ENCODE measurements around the gene MYH16.
"Not testable (repeated sequence)": the region's sequence is repeated elsewhere in the genome, so short reads cannot be mapped to it uniquely, and the experiment has no call there.

The MYH16 gene

GRCh38 chr7:99344061-99344647 lies 71.5 kb downstream of the MYH16 start:
- ATAC-seq = no peak

GRCh38 chr7:99350641-99351040 lies 78.0 kb downstream of the MYH16 start:
- not testable (repeated sequence) for ATAC-seq

More at GRCh38 chr7:99344061-99344647, 71.5 kb downstream of the MYH16 start:
- TF ChIP-seq ZFP30 (CRISPR knock-in tag; IDR thresholded peaks at IDR 0.05) (no peak), PPARA (CRISPR knock-in tag; IDR thresholded peaks at IDR 0.05; ENCODE audit: borderline replicate concordance) (no peak), GLIS3 (CRISPR knock-in tag; IDR thresholded peaks at IDR 0.05) (no peak), RARB (CRISPR knock-in tag; IDR thresholded peaks at IDR 0.05) (no peak), TSHZ2 (CRISPR knock-in tag; IDR thresholded peaks at IDR 0.05) (no peak), ZNF565 (CRISPR knock-in tag; conservative IDR thresholded peaks at IDR 0.05; ENCODE audit: low read depth) (no peak), CREB5 (CRISPR knock-in tag; IDR thresholded peaks at IDR 0.05; ENCODE audit: low read depth) (no peak), OSR1 (CRISPR knock-in tag; IDR thresholded peaks at IDR 0.05) (no peak), ZNF8 (CRISPR knock-in tag; IDR thresholded peaks at IDR 0.05) (no peak), ZC3H10 (CRISPR knock-in tag; IDR thresholded peaks at IDR 0.05) (no peak), ARNTL (CRISPR knock-in tag; IDR thresholded peaks at IDR 0.05; ENCODE audit: borderline replicate concordance, low read depth) (no peak), PATZ1 (CRISPR knock-in tag; IDR thresholded peaks at IDR 0.05; ENCODE audit: borderline replicate concordance) (no peak), ZNF70 (CRISPR knock-in tag; IDR thresholded peaks at IDR 0.05) (no peak), TOX (CRISPR knock-in tag; IDR thresholded peaks at IDR 0.05; ENCODE audit: borderline replicate concordance) (no peak), TCF4 (CRISPR knock-in tag; IDR thresholded peaks at IDR 0.05; ENCODE audit: borderline replicate concordance) (no peak), ZFP3 (CRISPR knock-in tag; IDR thresholded peaks at IDR 0.05) (no peak), SNAI2 (CRISPR knock-in tag; IDR thresholded peaks at IDR 0.05) (no peak), ISL1 (CRISPR knock-in tag; IDR thresholded peaks at IDR 0.05) (no peak), BACH2 (CRISPR knock-in tag; IDR thresholded peaks at IDR 0.05; ENCODE audit: borderline replicate concordance) (no peak)
- TF ChIP-seq, protein P1, sequence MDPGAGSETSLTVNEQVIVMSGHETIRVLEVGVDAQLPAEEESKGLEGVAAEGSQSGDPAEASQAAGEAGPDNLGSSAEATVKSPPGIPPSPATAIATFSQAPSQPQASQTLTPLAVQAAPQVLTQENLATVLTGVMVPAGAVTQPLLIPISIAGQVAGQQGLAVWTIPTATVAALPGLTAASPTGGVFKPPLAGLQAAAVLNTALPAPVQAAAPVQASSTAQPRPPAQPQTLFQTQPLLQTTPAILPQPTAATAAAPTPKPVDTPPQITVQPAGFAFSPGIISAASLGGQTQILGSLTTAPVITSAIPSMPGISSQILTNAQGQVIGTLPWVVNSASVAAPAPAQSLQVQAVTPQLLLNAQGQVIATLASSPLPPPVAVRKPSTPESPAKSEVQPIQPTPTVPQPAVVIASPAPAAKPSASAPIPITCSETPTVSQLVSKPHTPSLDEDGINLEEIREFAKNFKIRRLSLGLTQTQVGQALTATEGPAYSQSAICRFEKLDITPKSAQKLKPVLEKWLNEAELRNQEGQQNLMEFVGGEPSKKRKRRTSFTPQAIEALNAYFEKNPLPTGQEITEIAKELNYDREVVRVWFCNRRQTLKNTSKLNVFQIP (CRISPR knock-in tag; IDR thresholded peaks at IDR 0.05; ENCODE audit: borderline replicate concordance, low read depth) = no peak

DNA sequence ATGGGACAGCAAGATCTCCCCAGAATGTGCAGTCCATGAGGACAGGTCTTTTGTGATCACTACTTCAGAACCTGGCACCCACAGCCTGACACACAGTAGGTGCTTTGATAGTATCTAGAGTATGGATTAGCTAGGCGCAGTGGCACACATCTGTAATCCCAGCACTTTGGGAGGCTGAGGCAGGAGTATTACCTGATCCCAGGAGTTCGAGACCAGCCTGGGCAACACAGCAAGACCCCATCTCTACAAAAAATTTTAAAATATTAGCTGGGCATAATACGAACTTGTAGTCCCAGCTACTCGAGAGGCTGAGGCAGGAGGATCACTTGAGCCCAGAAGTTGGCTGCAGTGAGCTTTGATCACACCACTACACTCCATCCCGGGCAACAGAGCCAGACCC lies 79.6 kb downstream of the MYH16 start:
- no peak for ATAC-seq
- no peak for TF ChIP-seq ZFP3 (CRISPR knock-in tag; IDR thresholded peaks at IDR 0.05)
- no peak for TF ChIP-seq PATZ1 (CRISPR knock-in tag; IDR thresholded peaks at IDR 0.05; ENCODE audit: borderline replicate concordance)
- TF ChIP-seq, protein P1 (CRISPR knock-in tag; IDR thresholded peaks at IDR 0.05; ENCODE audit: borderline replicate concordance, low read depth) = no peak
- no peak for TF ChIP-seq SNAI2 (CRISPR knock-in tag; IDR thresholded peaks at IDR 0.05)
- no peak for TF ChIP-seq CSDC2 (CRISPR knock-in tag; IDR thresholded peaks at IDR 0.05)
- TF ChIP-seq PPARA (CRISPR knock-in tag; IDR thresholded peaks at IDR 0.05; ENCODE audit: borderline replicate concordance) = no peak
- no peak for TF ChIP-seq CSRNP3 (CRISPR knock-in tag; IDR thresholded peaks at IDR 0.05)
- no peak for TF ChIP-seq TOX (CRISPR knock-in tag; IDR thresholded peaks at IDR 0.05; ENCODE audit: borderline replicate concordance)
- TF ChIP-seq ZC3H10 (CRISPR knock-in tag; IDR thresholded peaks at IDR 0.05) = no peak
- TF ChIP-seq ZNF70 (CRISPR knock-in tag; IDR thresholded peaks at IDR 0.05) = no peak
- TF ChIP-seq CREB5 (CRISPR knock-in tag; IDR thresholded peaks at IDR 0.05; ENCODE audit: low read depth) = no peak
- TF ChIP-seq RARB (CRISPR knock-in tag; IDR thresholded peaks at IDR 0.05) = no peak
- no peak for TF ChIP-seq ZNF565 (CRISPR knock-in tag; conservative IDR thresholded peaks at IDR 0.05; ENCODE audit: low read depth)

Data from SK-N-SH treated with all-trans-retinoic acid at 6 μM for 48 hours (cell line).